Ascending aorta (tissue), 2 donors: Measurements from ENCODE around the gene HOXB1. TPM values are rescaled to one million over a fixed set of nuclear protein-coding genes. Genes with fewer than 3 reads are reported as not detected.

Experiments used
- DNase-seq, 2 donors: peaks; one replicate each; pipeline ENCODE4 v3.0.0-alpha.2; 2019; ENCODE audit warnings: low spot score in 2 of 2
- H3K27ac ChIP-seq, 2 donors: fragments of 200-600 bp; sonication (generic); one replicate each; pipeline ENCODE4 v1.5.1; 2016 to 2017; ENCODE audit warnings: mild to moderate bottlenecking in 1 of 2
- H3K27me3 ChIP-seq: fragments of 200-600 bp; sonication (generic); one replicate; pipeline ENCODE4 v1.5.1; 2017
- H3K36me3 ChIP-seq, 2 donors: fragments of 200-600 bp; sonication (generic); one replicate each; pipeline ENCODE4 v1.5.1; 2016
- H3K4me1 ChIP-seq, 2 donors: fragments of 200-600 bp; sonication (generic); one replicate each; pipeline ENCODE4 v1.5.1; 2016 to 2017; ENCODE audit warnings: mild to moderate bottlenecking in 1 of 2
- H3K4me3 ChIP-seq, 2 donors: fragments of 200-600 bp; sonication (generic); one replicate each; pipeline ENCODE4 v1.5.1; 2016 to 2017; ENCODE audit warnings: mild to moderate bottlenecking in 1 of 2
- H3K9me3 ChIP-seq, 2 donors: fragments of 200-600 bp; sonication (generic); one replicate each; pipeline ENCODE4 v1.5.1; 2016
- intact Hi-C: fragments of 100-400 bp; cut with DNase I; formaldehyde crosslinking; loops from one replicate; pipeline ENCODE4 v1.15.1; 2023
- total RNA-seq: library from RNA; depleted of rRNA; stranded (reverse); fragments of >200 nt; gene quantifications from one replicate; pipeline ENCODE4 v1.1.0, GENCODE V29; 2016
- TF ChIP-seq, protein P1 (sequence below), 3 experiments: fragments of 200-600 bp in 2 of 3; fragments of 450-650 bp in 1 of 3; sonication (generic) in 2 of 3; IDR thresholded peaks; one replicate each; pipeline ENCODE4 v1.5.1; 2016 to 2019; ENCODE audit warnings: antibody characterized with exemption in 3 of 3, mild to moderate bottlenecking in 1 of 3, moderate library complexity in 1 of 3

Gene HOXB1
- total RNA-seq, 1 donor from 2014 or later: not detected

DNA sequence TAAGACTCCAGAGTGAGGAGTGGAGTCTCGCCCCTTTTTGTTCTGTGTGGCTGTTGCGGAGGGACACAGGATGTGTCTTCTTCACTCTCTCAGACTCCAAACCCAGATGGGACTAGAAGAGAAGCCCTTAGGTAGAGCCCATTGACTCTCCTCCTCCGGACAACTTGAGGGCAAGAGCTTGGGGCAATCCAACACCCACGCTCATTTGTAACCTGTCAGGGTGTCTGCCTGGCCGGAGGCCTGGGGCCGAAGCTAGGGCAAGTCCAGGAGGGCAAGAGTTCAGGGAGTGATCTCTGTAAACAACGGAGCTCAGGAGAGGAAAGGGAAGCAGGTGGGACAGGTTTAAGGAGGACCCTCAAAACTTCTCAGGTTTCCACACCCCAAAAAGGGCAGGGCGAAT is 1.4 kb upstream of the HOXB1 start:
- no peaks in the 10 kb centered on the region for H3K36me3 ChIP-seq
- no peaks in the 10 kb centered on the region for H3K4me1 ChIP-seq
- TF ChIP-seq, protein P1, sequence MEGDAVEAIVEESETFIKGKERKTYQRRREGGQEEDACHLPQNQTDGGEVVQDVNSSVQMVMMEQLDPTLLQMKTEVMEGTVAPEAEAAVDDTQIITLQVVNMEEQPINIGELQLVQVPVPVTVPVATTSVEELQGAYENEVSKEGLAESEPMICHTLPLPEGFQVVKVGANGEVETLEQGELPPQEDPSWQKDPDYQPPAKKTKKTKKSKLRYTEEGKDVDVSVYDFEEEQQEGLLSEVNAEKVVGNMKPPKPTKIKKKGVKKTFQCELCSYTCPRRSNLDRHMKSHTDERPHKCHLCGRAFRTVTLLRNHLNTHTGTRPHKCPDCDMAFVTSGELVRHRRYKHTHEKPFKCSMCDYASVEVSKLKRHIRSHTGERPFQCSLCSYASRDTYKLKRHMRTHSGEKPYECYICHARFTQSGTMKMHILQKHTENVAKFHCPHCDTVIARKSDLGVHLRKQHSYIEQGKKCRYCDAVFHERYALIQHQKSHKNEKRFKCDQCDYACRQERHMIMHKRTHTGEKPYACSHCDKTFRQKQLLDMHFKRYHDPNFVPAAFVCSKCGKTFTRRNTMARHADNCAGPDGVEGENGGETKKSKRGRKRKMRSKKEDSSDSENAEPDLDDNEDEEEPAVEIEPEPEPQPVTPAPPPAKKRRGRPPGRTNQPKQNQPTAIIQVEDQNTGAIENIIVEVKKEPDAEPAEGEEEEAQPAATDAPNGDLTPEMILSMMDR (IDR thresholded peaks at IDR 0.05): no peak
- H3K27me3 ChIP-seq: no peaks in the 10 kb centered on the region
- H3K9me3 ChIP-seq: no peaks in the 10 kb centered on the region
- no peak for DNase-seq
- H3K4me3 ChIP-seq: no peak overlapping the region
- H3K27ac ChIP-seq: no peak overlapping the region
- intact Hi-C loops: no loop called here

DNA sequence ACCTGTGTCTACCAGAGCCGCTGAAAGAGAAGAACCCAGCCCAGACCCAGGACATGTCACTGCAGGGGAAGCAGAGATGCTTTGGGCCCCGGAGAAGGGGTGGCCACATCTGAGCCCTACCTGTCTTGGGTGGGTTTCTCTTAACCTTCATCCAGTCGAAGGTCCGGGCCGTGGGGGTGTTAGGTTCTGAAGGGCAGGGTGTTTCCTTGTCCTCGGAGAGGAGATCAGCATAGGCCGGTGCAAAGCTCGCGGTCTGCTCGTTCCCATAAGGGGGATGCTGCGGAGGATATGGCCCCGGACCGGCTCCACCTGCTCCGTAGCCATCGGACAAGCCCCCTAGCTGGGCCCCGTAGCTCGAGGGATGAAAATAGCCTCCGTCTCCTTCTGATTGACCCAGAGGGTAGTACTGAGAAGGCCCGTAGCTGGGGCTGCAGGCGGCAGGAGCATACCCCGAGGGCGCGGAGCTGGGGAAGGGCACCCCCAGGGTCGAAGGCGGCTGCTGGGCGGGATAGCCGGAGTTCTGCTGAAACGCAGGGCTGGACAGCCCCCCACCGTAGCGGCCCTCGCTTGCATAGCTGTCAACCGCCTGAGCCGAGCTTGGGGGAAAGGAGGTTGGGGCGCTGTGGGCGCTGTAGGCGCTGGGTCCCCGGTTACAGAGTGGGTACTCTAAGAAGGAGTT is 464 bp downstream of the HOXB1 start:
- H3K27me3 ChIP-seq: no peaks in the 10 kb centered on the region
- TF ChIP-seq, protein P1 (IDR thresholded peaks at IDR 0.05): no peak
- H3K4me3 ChIP-seq: no peak overlapping the region
- intact Hi-C loops: no loop called here
- no peak overlapping the region for H3K27ac ChIP-seq
- no peaks in the 10 kb centered on the region for H3K36me3 ChIP-seq
- H3K9me3 ChIP-seq: no peaks in the 10 kb centered on the region
- H3K4me1 ChIP-seq: no peaks in the 10 kb centered on the region
- no peak for DNase-seq

DNA sequence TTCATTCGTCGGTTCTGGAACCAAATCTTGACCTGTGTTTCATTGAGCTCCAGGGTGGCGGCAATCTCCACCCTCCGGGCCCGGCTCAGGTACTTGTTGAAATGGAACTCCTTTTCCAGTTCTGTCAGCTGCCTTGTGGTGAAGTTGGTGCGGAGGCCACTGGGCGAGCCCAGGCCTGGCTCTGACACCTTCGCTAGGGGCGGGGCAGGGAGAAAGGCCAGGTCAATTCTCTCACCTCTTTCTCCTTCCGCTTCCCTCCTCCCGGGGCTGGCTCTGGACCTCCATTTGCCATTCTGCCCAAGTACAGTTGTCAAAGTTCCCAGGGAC is 1.2 kb downstream of the HOXB1 start:
- H3K27me3 ChIP-seq: no peaks in the 10 kb centered on the region
- TF ChIP-seq, protein P1 (IDR thresholded peaks at IDR 0.05): no peak
- no peaks in the 10 kb centered on the region for H3K36me3 ChIP-seq
- intact Hi-C loops: no loop called here
- no peak overlapping the region for H3K27ac ChIP-seq
- no peak overlapping the region for H3K4me3 ChIP-seq
- H3K4me1 ChIP-seq: no peaks in the 10 kb centered on the region
- no peaks in the 10 kb centered on the region for H3K9me3 ChIP-seq
- DNase-seq: no peak

GRCh38 chr17:48528936-48529682 is 1.7 kb downstream of the HOXB1 start:
- H3K36me3 ChIP-seq: no peaks in the 10 kb centered on the region
- H3K4me1 ChIP-seq: no peaks in the 10 kb centered on the region
- DNase-seq: no peak
- H3K27ac ChIP-seq: no peak overlapping the region
- TF ChIP-seq, protein P1 (IDR thresholded peaks at IDR 0.05): no peak
- H3K4me3 ChIP-seq: no peak overlapping the region
- H3K9me3 ChIP-seq: no peaks in the 10 kb centered on the region
- intact Hi-C loops: no loop called here
- no peaks in the 10 kb centered on the region for H3K27me3 ChIP-seq

- H3K4me1 ChIP-seq: no peaks in the 10 kb centered on the region
- DNase-seq: no peak
- H3K36me3 ChIP-seq: no peaks in the 10 kb centered on the region
- no peaks in the 10 kb centered on the region for H3K27me3 ChIP-seq
- H3K4me3 ChIP-seq: no peak overlapping the region
- TF ChIP-seq, protein P1 (IDR thresholded peaks at IDR 0.05): no peak
- no peaks in the 10 kb centered on the region for H3K9me3 ChIP-seq
- intact Hi-C loops: no loop called here
- H3K27ac ChIP-seq: no peak overlapping the region
Measured at GRCh38 chr17:48528153-48528935, 2.5 kb downstream of the HOXB1 start.
